Measurements from ENCODE around the gene PRPF6. TPM values are rescaled to one million over a fixed set of nuclear protein-coding genes. Genes with fewer than 3 reads are reported as not detected.

The PRPF6 gene
- total RNA-seq, 1 donor from 2014 or later: 51.9 TPM

- peaks cover 71% of the 10 kb centered on the region for H3K27me3 Mint-ChIP-seq (ENCODE audit: insufficient read depth, low read depth)
- Histone ChIP-seq H2AFZ (replicated peaks) (no peak overlapping the region), H3K36me3 (no peaks in the 10 kb centered on the region), H3K27me3 (peaks cover 100% of the 10 kb centered on the region), H3K4me3 (no peak overlapping the region), H4K20me1 (ENCODE audit: low read depth) (peaks cover 24% of the 10 kb centered on the region), H3K9me3 (ENCODE audit: low read depth) (no peaks in the 10 kb centered on the region), H3K4me1 (peaks cover 8% of the 10 kb centered on the region), H3K27ac (no peak overlapping the region), H3K9ac (no peak overlapping the region), H3F3A (ENCODE audit: low read depth) (peaks cover 23% of the 10 kb centered on the region), H3K4me2 (no peak overlapping the region), H3K79me2 (ENCODE audit: low read depth) (no peaks in the 10 kb centered on the region)
- H3K9me3 Mint-ChIP-seq: no peaks in the 10 kb centered on the region
- no peak for TF ChIP-seq EZH2phosphoT487 (IDR thresholded peaks at IDR 0.05)
- peak; percentile 36 for TF ChIP-seq EZH2 (IDR thresholded peaks at IDR 0.05)
- H3K4me1 Mint-ChIP-seq: peaks cover 8% of the 10 kb centered on the region
- no peak for DNase-seq (ENCODE audit: low spot score)
- no peak overlapping the region for H3K27ac Mint-ChIP-seq
- H3K4me3 Mint-ChIP-seq: peak overlapping the region; percentile 35
- H3K36me3 Mint-ChIP-seq: no peaks in the 10 kb centered on the region
Measured at GRCh38 chr20:64043768-64044167, 62.8 kb downstream of the PRPF6 start.

- H3K4me2 ChIP-seq: no peak overlapping the region
- no peaks in the 10 kb centered on the region for H3K9me3 ChIP-seq (ENCODE audit: low read depth)
- no peaks in the 10 kb centered on the region for H3K36me3 ChIP-seq
- H3K79me2 ChIP-seq (ENCODE audit: low read depth): no peaks in the 10 kb centered on the region
- H3K4me3 ChIP-seq: no peak overlapping the region
- no peaks in the 10 kb centered on the region for H3K9me3 Mint-ChIP-seq
- no peak for DNase-seq (ENCODE audit: low spot score)
- H3K27ac Mint-ChIP-seq: no peak overlapping the region
- peaks cover 6% of the 10 kb centered on the region for H3K4me1 Mint-ChIP-seq
- peaks cover 5% of the 10 kb centered on the region for H3K4me1 ChIP-seq
- TF ChIP-seq EZH2phosphoT487 (IDR thresholded peaks at IDR 0.05) (no peak), EZH2 (IDR thresholded peaks at IDR 0.05) (no peak), CTCF (IDR thresholded peaks at IDR 0.05) (no peak)
- no peak overlapping the region for H3K27ac ChIP-seq
- H3K27me3 ChIP-seq: peaks cover 100% of the 10 kb centered on the region
- H3K27me3 Mint-ChIP-seq (ENCODE audit: insufficient read depth, low read depth): peaks cover 67% of the 10 kb centered on the region
- peaks cover 19% of the 10 kb centered on the region for H4K20me1 ChIP-seq (ENCODE audit: low read depth)
- peaks cover 23% of the 10 kb centered on the region for H3F3A ChIP-seq (ENCODE audit: low read depth)
- peak overlapping the region; percentile 36 for H3K4me3 Mint-ChIP-seq
- H3K36me3 Mint-ChIP-seq: no peaks in the 10 kb centered on the region
- no peak overlapping the region for H2AFZ ChIP-seq (replicated peaks)
- H3K9ac ChIP-seq: no peak overlapping the region
Measured at GRCh38 chr20:64044484-64045247, 63.7 kb downstream of the PRPF6 start.

GRCh38 chr20:64045346-64046011, 64.5 kb downstream of the PRPF6 start:
- Histone ChIP-seq H3K4me3 (no peak overlapping the region), H3K27me3 (peaks cover 100% of the 10 kb centered on the region), H3K4me1 (peaks cover 8% of the 10 kb centered on the region), H3F3A (ENCODE audit: low read depth) (peaks cover 28% of the 10 kb centered on the region), H3K27ac (no peak overlapping the region), H3K79me2 (ENCODE audit: low read depth) (no peaks in the 10 kb centered on the region), H2AFZ (replicated peaks) (no peak overlapping the region), H4K20me1 (ENCODE audit: low read depth) (peaks cover 18% of the 10 kb centered on the region), H3K36me3 (no peaks in the 10 kb centered on the region), H3K4me2 (no peak overlapping the region), H3K9ac (no peak overlapping the region), H3K9me3 (ENCODE audit: low read depth) (no peaks in the 10 kb centered on the region)
- Mint-ChIP-seq H3K36me3 (no peaks in the 10 kb centered on the region), H3K4me1 (no peaks in the 10 kb centered on the region), H3K27me3 (ENCODE audit: insufficient read depth, low read depth) (peaks cover 62% of the 10 kb centered on the region), H3K27ac (no peak overlapping the region), H3K4me3 (no peak overlapping the region), H3K9me3 (no peaks in the 10 kb centered on the region)
- TF ChIP-seq CTCF (IDR thresholded peaks at IDR 0.05) (no peak), EZH2phosphoT487 (IDR thresholded peaks at IDR 0.05) (no peak), EZH2 (IDR thresholded peaks at IDR 0.05) (no peak)
- no peak for DNase-seq (ENCODE audit: low spot score)

- Histone ChIP-seq H3K36me3 (no peaks in the 10 kb centered on the region), H3K4me1 (peaks cover 8% of the 10 kb centered on the region), H4K20me1 (ENCODE audit: low read depth) (peaks cover 18% of the 10 kb centered on the region), H2AFZ (replicated peaks) (no peak overlapping the region), H3K4me2 (no peak overlapping the region), H3F3A (ENCODE audit: low read depth) (peaks cover 28% of the 10 kb centered on the region), H3K9ac (no peak overlapping the region), H3K27me3 (peaks cover 100% of the 10 kb centered on the region), H3K4me3 (no peak overlapping the region), H3K27ac (no peak overlapping the region), H3K9me3 (ENCODE audit: low read depth) (no peaks in the 10 kb centered on the region), H3K79me2 (ENCODE audit: low read depth) (no peaks in the 10 kb centered on the region)
- Mint-ChIP-seq H3K27me3 (ENCODE audit: insufficient read depth, low read depth) (peaks cover 60% of the 10 kb centered on the region), H3K36me3 (no peaks in the 10 kb centered on the region), H3K4me3 (no peak overlapping the region), H3K27ac (no peak overlapping the region), H3K9me3 (no peaks in the 10 kb centered on the region), H3K4me1 (no peaks in the 10 kb centered on the region)
- TF ChIP-seq EZH2phosphoT487 (IDR thresholded peaks at IDR 0.05) (no peak), CTCF (IDR thresholded peaks at IDR 0.05) (no peak), EZH2 (IDR thresholded peaks at IDR 0.05) (no peak)
- no peak for DNase-seq (ENCODE audit: low spot score)
Measured at GRCh38 chr20:64047046-64047389, 66.1 kb downstream of the PRPF6 start.
